Central memory CD8-positive, alpha-beta T cell (primary cell): ENCODE results near the gene NOP14.

Experiments used
- ATAC-seq: fragments of 150-1000 bp; cut with Tn5 transposase; replicated peaks from 2 replicates; pipeline ENCODE4 v1.10.0; 2022; ENCODE audit warnings: mild to moderate bottlenecking, moderate FRiP score, moderate number of reproducible peaks; ENCODE audit not compliant: poor library complexity, severe bottlenecking; ENCODE audit errors: extremely low read depth
- DNase-seq, 2 donors: peaks; one replicate each; pipeline ENCODE4 v3.0.0; 2021; ENCODE audit warnings: low spot score in 2 of 2
- H3K27ac Mint-ChIP-seq: one replicate; pipeline ENCODE4 v1.8.0; 2022; ENCODE audit warnings: low read depth, mild to moderate bottlenecking, moderate library complexity, mixed read lengths
- H3K27me3 Mint-ChIP-seq: one replicate; pipeline ENCODE4 v1.8.0; 2022; ENCODE audit warnings: mixed read lengths
- H3K36me3 Mint-ChIP-seq: one replicate; pipeline ENCODE4 v1.8.0; 2022; ENCODE audit warnings: mild to moderate bottlenecking, moderate library complexity, mixed read lengths; ENCODE audit not compliant: insufficient read depth
- H3K4me1 Mint-ChIP-seq: one replicate; pipeline ENCODE4 v1.8.0; 2022; ENCODE audit warnings: mixed read lengths
- H3K4me3 Mint-ChIP-seq: one replicate; pipeline ENCODE4 v1.8.0; 2022; ENCODE audit warnings: mild to moderate bottlenecking, moderate library complexity, mixed read lengths
- H3K9me3 Mint-ChIP-seq: one replicate; pipeline ENCODE4 v1.8.0; 2022; ENCODE audit warnings: mixed read lengths

NOP14 gene

GRCh38 chr4:2907226-2907625, 56.0 kb downstream of the NOP14 start:
- H3K9me3 Mint-ChIP-seq, result no peaks in the 10 kb centered on the region
- peaks cover 25% of the 10 kb centered on the region for H3K4me1 Mint-ChIP-seq
- DNase-seq (no peak), ATAC-seq (no peak)
- no peaks in the 10 kb centered on the region for H3K27me3 Mint-ChIP-seq
- H3K36me3 Mint-ChIP-seq, result peaks cover 38% of the 10 kb centered on the region
- no peak overlapping the region for H3K27ac Mint-ChIP-seq
- H3K4me3 Mint-ChIP-seq, result peak overlapping the region; percentile 38

GRCh38 chr4:2906218-2906617, 57.0 kb downstream of the NOP14 start:
- Mint-ChIP-seq H3K4me3 (peak overlapping the region; percentile 37), H3K9me3 (no peaks in the 10 kb centered on the region), H3K27ac (peak overlapping the region; percentile 90), H3K36me3 (peaks cover 38% of the 10 kb centered on the region), H3K4me1 (peaks cover 25% of the 10 kb centered on the region), H3K27me3 (no peaks in the 10 kb centered on the region)
- no peak for ATAC-seq
- DNase-seq, result no peak

GRCh38 chr4:2905544-2905943, 57.7 kb downstream of the NOP14 start:
- DNase-seq (no peak), ATAC-seq (no peak)
- peaks cover 41% of the 10 kb centered on the region for H3K36me3 Mint-ChIP-seq
- peak overlapping the region; percentile 90 for H3K27ac Mint-ChIP-seq
- no peaks in the 10 kb centered on the region for H3K27me3 Mint-ChIP-seq
- H3K4me3 Mint-ChIP-seq, result no peak overlapping the region
- no peaks in the 10 kb centered on the region for H3K9me3 Mint-ChIP-seq
- peaks cover 25% of the 10 kb centered on the region for H3K4me1 Mint-ChIP-seq

- no peaks in the 10 kb centered on the region for H3K27me3 Mint-ChIP-seq
- ATAC-seq (no peak), DNase-seq (no peak)
- peaks cover 24% of the 10 kb centered on the region for H3K4me1 Mint-ChIP-seq
- peak overlapping the region; percentile 68 for H3K27ac Mint-ChIP-seq
- no peaks in the 10 kb centered on the region for H3K9me3 Mint-ChIP-seq
- H3K36me3 Mint-ChIP-seq, result peaks cover 50% of the 10 kb centered on the region
- H3K4me3 Mint-ChIP-seq, result no peak overlapping the region
Measured at GRCh38 chr4:2902126-2902525, 61.1 kb downstream of the NOP14 start.

GRCh38 chr4:2901186-2901585, 62.0 kb downstream of the NOP14 start:
- Mint-ChIP-seq H3K36me3 (peaks cover 57% of the 10 kb centered on the region), H3K4me1 (peaks cover 18% of the 10 kb centered on the region)
- ATAC-seq, result no peak

GRCh38 chr4:2900741-2901140, 62.5 kb downstream of the NOP14 start:
- Mint-ChIP-seq H3K9me3 (no peaks in the 10 kb centered on the region), H3K27me3 (no peaks in the 10 kb centered on the region), H3K4me3 (no peak overlapping the region), H3K27ac (peak overlapping the region; percentile 35), H3K36me3 (peaks cover 59% of the 10 kb centered on the region), H3K4me1 (peaks cover 14% of the 10 kb centered on the region)
- DNase-seq (no peak), ATAC-seq (no peak)

More at GRCh38 chr4:2901186-2901585, 62.0 kb downstream of the NOP14 start:
- no peak for DNase-seq
- no peak overlapping the region for H3K4me3 Mint-ChIP-seq
- H3K27me3 Mint-ChIP-seq, result no peaks in the 10 kb centered on the region
- H3K9me3 Mint-ChIP-seq, result no peaks in the 10 kb centered on the region
- H3K27ac Mint-ChIP-seq, result peak overlapping the region; percentile 35

GRCh38 chr4:2898001-2898400, 65.2 kb downstream of the NOP14 start:
- ATAC-seq (no peak), DNase-seq (no peak)
- peaks cover 78% of the 10 kb centered on the region for H3K36me3 Mint-ChIP-seq
- peaks cover 5% of the 10 kb centered on the region for H3K4me1 Mint-ChIP-seq
- H3K9me3 Mint-ChIP-seq, result no peaks in the 10 kb centered on the region
- H3K27me3 Mint-ChIP-seq, result no peaks in the 10 kb centered on the region
- H3K27ac Mint-ChIP-seq, result no peak overlapping the region
- no peak overlapping the region for H3K4me3 Mint-ChIP-seq

- DNase-seq (no peak), ATAC-seq (no peak)
- Mint-ChIP-seq H3K27me3 (no peaks in the 10 kb centered on the region), H3K4me1 (peaks cover 11% of the 10 kb centered on the region), H3K4me3 (no peak overlapping the region), H3K36me3 (peaks cover 52% of the 10 kb centered on the region), H3K9me3 (no peaks in the 10 kb centered on the region), H3K27ac (no peak overlapping the region)
Measured at GRCh38 chr4:2893772-2894171, 69.4 kb downstream of the NOP14 start.

GRCh38 chr4:2891294-2891693, 71.9 kb downstream of the NOP14 start:
- no peak for ATAC-seq
- H3K9me3 Mint-ChIP-seq, result no peaks in the 10 kb centered on the region
- peak overlapping the region; percentile 81 for H3K27ac Mint-ChIP-seq
- H3K4me1 Mint-ChIP-seq, result peaks cover 21% of the 10 kb centered on the region
- no peak for DNase-seq
- peaks cover 49% of the 10 kb centered on the region for H3K36me3 Mint-ChIP-seq
- H3K4me3 Mint-ChIP-seq, result no peak overlapping the region
- no peaks in the 10 kb centered on the region for H3K27me3 Mint-ChIP-seq

- Mint-ChIP-seq H3K27me3 (no peaks in the 10 kb centered on the region), H3K4me1 (peaks cover 30% of the 10 kb centered on the region), H3K36me3 (peaks cover 46% of the 10 kb centered on the region), H3K27ac (peak overlapping the region; percentile 14), H3K4me3 (no peak overlapping the region), H3K9me3 (no peaks in the 10 kb centered on the region)
- ATAC-seq (no peak), DNase-seq (no peak)
Measured at GRCh38 chr4:2888886-2889285, 74.3 kb downstream of the NOP14 start.
